Body of pancreas (tissue), 4 donors: ENCODE results near the gene ZPR1. TPM values are rescaled to one million over a fixed set of nuclear protein-coding genes. Genes with fewer than 3 reads are reported as not detected.

Source experiments
- ATAC-seq: fragments of 150-250 bp; one replicate; pipeline ENCODE4 v1.9.1; 2016
- DNase-seq, 4 donors: peaks; one replicate each; pipeline ENCODE4 v3.0.0-alpha.2; 2019
- H3K27ac ChIP-seq, 4 donors: fragments of 200-600 bp; sonication (generic); 1 replicate in 3 of 4; 2 replicates in 1 of 4; pipeline versions ENCODE4 v1.5.1 to v1.6.1; 2016 to 2019; ENCODE audit warnings: mild to moderate bottlenecking in 1 of 4, mixed read lengths in 1 of 4, moderate library complexity in 1 of 4
- H3K27me3 ChIP-seq, 2 donors: fragments of 200-600 bp; sonication (generic); one replicate each; pipeline ENCODE4 v1.6.0; 2016; ENCODE audit warnings: mild to moderate bottlenecking in 1 of 2
- H3K36me3 ChIP-seq, 2 donors: fragments of 200-600 bp; sonication (generic); replicated peaks in 1 of 2; 2 replicates each; pipeline ENCODE4 v1.5.1; 2016; ENCODE audit warnings: low read depth in 2 of 2; ENCODE audit not compliant: insufficient read depth in 1 of 2
- H3K4me1 ChIP-seq: fragments of 200-600 bp; sonication (generic); one replicate; pipeline ENCODE4 v1.6.0; 2016
- H3K4me3 ChIP-seq, 2 donors: fragments of 200-600 bp; sonication (generic); 1 replicate in 1 of 2; 2 replicates in 1 of 2; pipeline ENCODE4 v1.5.1; 2016 to 2019
- H3K9me3 ChIP-seq, 3 donors: fragments of 200-600 bp; sonication (generic); 1 replicate in 2 of 3; 2 replicates in 1 of 3; pipeline ENCODE4 v1.5.1; 2016
- POLR2A ChIP-seq, 3 donors: fragments of 450-650 bp; IDR thresholded peaks; one replicate each; pipeline ENCODE4 v1.6.1; 2016; ENCODE audit warnings: antibody characterized with exemption in 3 of 3, mild to moderate bottlenecking in 2 of 3
- WGBS, 2 donors: methylation state at CpG; one replicate each; pipeline ENCODE4 v1.1.5; 2017; 5-methylcytosine and 5-hydroxymethylcytosine counted together
- intact Hi-C: fragments of 100-400 bp; cut with DNase I; formaldehyde crosslinking; loops from one replicate; pipeline ENCODE4 v1.15.1; 2023
- total RNA-seq, 2 donors: library from RNA; depleted of rRNA; stranded (reverse); fragments of >200 nt; gene quantifications; one replicate each; pipeline ENCODE4 v1.1.0, GENCODE V29; 2016
- TF ChIP-seq, protein P1 (sequence below), 7 experiments: fragments of 450-650 bp in 4 of 7; fragments of 200-600 bp in 3 of 7; sonication (generic) in 3 of 7; IDR thresholded peaks; one replicate each; pipeline ENCODE4 v1.5.1; 2016 to 2019; ENCODE audit warnings: antibody characterized with exemption in 7 of 7

ZPR1 gene
- total RNA-seq, 2 donors from 2014 or later = 4.3 to 36.6 TPM

DNA sequence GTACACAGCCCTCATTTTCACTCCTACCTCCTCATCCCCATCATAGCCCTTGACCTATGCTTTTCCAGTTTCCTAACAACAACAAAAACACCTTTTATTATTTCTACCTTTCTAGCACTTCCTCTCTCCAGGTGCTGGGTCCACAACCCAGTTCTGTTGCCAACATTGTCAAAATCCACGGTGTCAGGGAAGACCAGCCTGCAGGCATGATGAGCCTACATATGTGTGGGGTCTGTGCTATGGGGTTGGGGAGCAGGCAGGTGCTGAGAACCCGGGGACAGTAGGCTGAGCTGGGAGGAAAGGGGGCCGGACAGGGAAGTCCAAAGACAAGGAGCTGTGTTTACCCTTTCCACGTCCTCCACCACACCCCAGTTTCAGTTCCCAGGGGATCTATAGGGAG is 711 bp upstream of the ZPR1 start:
- Histone ChIP-seq H3K4me1 (peaks cover 48% of the 10 kb centered on the region), H3K9me3 (no peaks in the 10 kb centered on the region), H3K27me3 (no peaks in the 10 kb centered on the region), H3K27ac (peak overlapping the region; percentile 59 to 86 (median 76)), H3K36me3 (peaks cover 0 to 13% of the 10 kb centered on the region in 2 donors), H3K4me3 (no peak overlapping the region)
- intact Hi-C loops = no loop called here
- TF ChIP-seq POLR2A (IDR thresholded peaks at IDR 0.05) = no peak
- TF ChIP-seq, protein P1, sequence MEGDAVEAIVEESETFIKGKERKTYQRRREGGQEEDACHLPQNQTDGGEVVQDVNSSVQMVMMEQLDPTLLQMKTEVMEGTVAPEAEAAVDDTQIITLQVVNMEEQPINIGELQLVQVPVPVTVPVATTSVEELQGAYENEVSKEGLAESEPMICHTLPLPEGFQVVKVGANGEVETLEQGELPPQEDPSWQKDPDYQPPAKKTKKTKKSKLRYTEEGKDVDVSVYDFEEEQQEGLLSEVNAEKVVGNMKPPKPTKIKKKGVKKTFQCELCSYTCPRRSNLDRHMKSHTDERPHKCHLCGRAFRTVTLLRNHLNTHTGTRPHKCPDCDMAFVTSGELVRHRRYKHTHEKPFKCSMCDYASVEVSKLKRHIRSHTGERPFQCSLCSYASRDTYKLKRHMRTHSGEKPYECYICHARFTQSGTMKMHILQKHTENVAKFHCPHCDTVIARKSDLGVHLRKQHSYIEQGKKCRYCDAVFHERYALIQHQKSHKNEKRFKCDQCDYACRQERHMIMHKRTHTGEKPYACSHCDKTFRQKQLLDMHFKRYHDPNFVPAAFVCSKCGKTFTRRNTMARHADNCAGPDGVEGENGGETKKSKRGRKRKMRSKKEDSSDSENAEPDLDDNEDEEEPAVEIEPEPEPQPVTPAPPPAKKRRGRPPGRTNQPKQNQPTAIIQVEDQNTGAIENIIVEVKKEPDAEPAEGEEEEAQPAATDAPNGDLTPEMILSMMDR (IDR thresholded peaks at IDR 0.05) = no peak
- no peak for DNase-seq
- WGBS, 2 donors = 48 to 53% methylated on average over 4 of the region's 4 CpGs
- ATAC-seq = no peak

DNA sequence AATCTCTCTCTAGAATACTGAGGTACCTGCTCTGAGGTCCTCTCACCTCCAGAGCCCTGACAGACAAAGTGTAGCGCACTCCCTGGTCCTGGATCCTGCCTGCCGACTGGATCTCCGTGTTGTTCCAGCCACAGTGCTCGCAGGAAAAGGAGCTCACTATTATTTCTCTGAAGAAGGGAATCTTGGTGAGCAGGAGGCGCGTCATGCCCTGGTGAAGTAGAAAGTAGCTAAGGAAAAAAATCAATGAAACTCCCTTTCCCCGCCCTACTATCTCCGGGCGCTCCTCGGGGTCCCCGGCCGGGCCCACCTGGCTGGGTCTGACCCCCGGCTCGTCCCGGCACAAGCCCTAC is 412 bp downstream of the ZPR1 start:
- Histone ChIP-seq H3K9me3 (no peaks in the 10 kb centered on the region), H3K36me3 (peaks cover 0 to 18% of the 10 kb centered on the region in 2 donors), H3K27me3 (no peaks in the 10 kb centered on the region), H3K4me3 (peak overlapping the region; percentile 99), H3K4me1 (peaks cover 40% of the 10 kb centered on the region), H3K27ac (peak overlapping the region; percentile 59 to 86 (median 76))
- WGBS, 2 donors = 0 to 2% methylated on average over 12 to 15 of the region's 15 CpGs
- TF ChIP-seq, protein P1 (IDR thresholded peaks at IDR 0.05) = no peak
- TF ChIP-seq POLR2A (IDR thresholded peaks at IDR 0.05) = no peak
- intact Hi-C loops = no loop called here
- ATAC-seq = peak; percentile 2
- DNase-seq = no peak

DNA sequence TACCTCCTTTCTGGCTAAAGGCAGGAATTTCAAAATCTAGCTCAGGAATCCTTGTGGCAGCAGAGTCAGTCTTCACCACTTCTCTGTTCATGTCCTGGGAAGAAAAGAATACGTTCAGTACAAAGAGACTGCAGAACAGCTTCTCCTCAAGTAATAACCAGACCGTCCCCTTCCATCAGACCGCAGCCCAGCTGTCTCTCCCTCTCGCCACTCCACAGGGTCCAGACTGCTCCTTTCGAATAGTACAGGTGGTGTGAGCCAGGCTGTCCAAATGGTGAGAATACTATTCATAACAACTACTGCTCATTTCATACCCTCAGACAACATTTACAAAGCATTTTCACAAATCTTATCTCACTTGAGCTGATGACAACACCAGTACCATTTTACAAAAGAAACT is 857 bp downstream of the ZPR1 start:
- H3K27me3 ChIP-seq = no peaks in the 10 kb centered on the region
- intact Hi-C loops = no loop called here
- H3K4me3 ChIP-seq = peak overlapping the region; percentile 99
- WGBS, 2 donors = 50 to 58% methylated on average over 5 of the region's 5 CpGs
- H3K9me3 ChIP-seq = no peaks in the 10 kb centered on the region
- no peak for DNase-seq
- no peak for ATAC-seq
- H3K36me3 ChIP-seq = peaks cover 0 to 21% of the 10 kb centered on the region in 2 donors
- no peak for TF ChIP-seq POLR2A (IDR thresholded peaks at IDR 0.05)
- TF ChIP-seq, protein P1 (IDR thresholded peaks at IDR 0.05) = no peak
- H3K27ac ChIP-seq = no peak overlapping the region
- peaks cover 35% of the 10 kb centered on the region for H3K4me1 ChIP-seq

DNA sequence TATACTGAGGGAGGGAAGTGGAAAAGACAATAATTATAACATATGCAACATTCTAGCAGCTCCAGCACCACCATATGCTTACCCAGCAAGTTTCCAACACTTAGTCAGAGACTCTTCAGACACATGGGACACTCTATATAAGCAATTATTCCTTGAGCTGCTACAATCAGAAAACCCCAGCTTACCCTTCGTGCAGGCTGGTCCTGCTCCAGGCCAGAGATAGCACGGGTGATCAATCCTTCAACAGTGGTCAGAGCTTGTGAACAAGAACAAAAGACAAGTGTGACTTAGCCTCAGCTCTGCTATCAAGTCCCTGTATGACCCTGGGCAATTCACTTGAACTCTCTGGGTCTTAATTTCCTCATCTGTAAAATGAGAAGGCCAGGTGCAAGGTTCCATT is 1.5 kb downstream of the ZPR1 start:
- Histone ChIP-seq H3K27me3 (no peaks in the 10 kb centered on the region), H3K36me3 (peaks cover 0 to 23% of the 10 kb centered on the region in 2 donors), H3K4me1 (peaks cover 29% of the 10 kb centered on the region), H3K27ac (no peak overlapping the region), H3K4me3 (no peak overlapping the region), H3K9me3 (no peaks in the 10 kb centered on the region)
- no peak for TF ChIP-seq POLR2A (IDR thresholded peaks at IDR 0.05)
- TF ChIP-seq, protein P1 (IDR thresholded peaks at IDR 0.05) = no peak
- intact Hi-C loops = no loop called here
- DNase-seq (no peak), ATAC-seq (no peak)
- WGBS, 2 donors = 68 to 92% methylated on average over 2 of the region's 2 CpGs

DNA sequence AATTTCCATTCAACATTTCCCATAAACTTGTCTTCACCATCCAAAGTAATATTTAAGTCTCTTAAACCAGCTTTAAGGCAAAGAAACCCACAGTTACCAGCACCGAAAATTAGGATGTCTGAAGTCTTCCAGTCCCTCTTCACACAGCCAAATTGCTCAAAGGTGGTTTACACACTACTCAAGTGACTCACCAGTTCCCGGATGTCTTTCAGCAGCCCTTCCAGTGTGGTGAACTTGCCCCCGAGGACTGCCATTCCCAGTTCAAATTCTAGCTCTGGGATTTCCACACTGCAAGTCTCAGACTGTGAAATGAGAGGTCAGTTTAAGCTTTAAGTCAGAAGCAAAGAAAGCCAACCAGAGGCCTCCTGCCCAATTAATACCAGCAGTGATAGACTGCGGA is 5.1 kb downstream of the ZPR1 start:
- TF ChIP-seq, protein P1 (IDR thresholded peaks at IDR 0.05) = no peak
- no peak for TF ChIP-seq POLR2A (IDR thresholded peaks at IDR 0.05)
- H3K4me3 ChIP-seq = no peak overlapping the region
- DNase-seq (no peak), ATAC-seq (no peak)
- peaks cover 0 to 41% of the 10 kb centered on the region in 2 donors for H3K36me3 ChIP-seq
- H3K27ac ChIP-seq = no peak overlapping the region
- H3K9me3 ChIP-seq = no peaks in the 10 kb centered on the region
- H3K27me3 ChIP-seq = no peaks in the 10 kb centered on the region
- H3K4me1 ChIP-seq = peaks cover 14% of the 10 kb centered on the region
- 81 to 84% methylated on average over 4 of the region's 4 CpGs for WGBS, 2 donors
- intact Hi-C loops = no loop called here
